GM23338 (cell line): ENCODE measurements around the gene ARL4D. TPM values are rescaled to one million over a fixed set of nuclear protein-coding genes. Genes with fewer than 3 reads are reported as not detected.
"Not testable (repeated sequence)": the region's sequence is repeated elsewhere in the genome, so short reads cannot be mapped to it uniquely, and the experiment has no call there.

Experiments
- ATAC-seq: fragments of 200-7000 bp; cut with Tn5 transposase; 3 replicates; pipeline ENCODE4 v1.9.1; 2020
- DNase-seq: peaks from one replicate; pipeline ENCODE4 v3.0.0-alpha.2; 2015; ENCODE audit warnings: low spot score
- H2AFZ ChIP-seq: fragments of 200-600 bp; sonication (generic); 2 replicates; pipeline ENCODE4 v1.8.0; 2016; ENCODE audit warnings: antibody characterized with exemption, mild to moderate bottlenecking, moderate library complexity
- H3F3A ChIP-seq: fragments of 200-600 bp; sonication (generic); replicated peaks from 2 replicates; pipeline ENCODE4 v1.8.0; 2017; ENCODE audit warnings: antibody characterized with exemption, mixed run types, low read depth
- H3K27ac ChIP-seq: fragments of 200-600 bp; sonication (generic); 2 replicates; pipeline ENCODE4 v1.6.1; 2016; ENCODE audit warnings: low read depth
- H3K27me3 ChIP-seq: fragments of 200-600 bp; sonication (generic); 2 replicates; pipeline ENCODE4 v1.8.0; 2016; ENCODE audit warnings: mild to moderate bottlenecking, mixed run types, moderate library complexity; ENCODE audit not compliant: insufficient read depth
- H3K36me3 ChIP-seq: fragments of 200-600 bp; sonication (generic); 2 replicates; pipeline ENCODE4 v1.8.0; 2016; ENCODE audit warnings: mild to moderate bottlenecking; ENCODE audit not compliant: insufficient read depth
- H3K4me1 ChIP-seq: fragments of 200-600 bp; sonication (generic); 2 replicates; pipeline ENCODE4 v1.8.0; 2016; ENCODE audit warnings: mild to moderate bottlenecking, moderate library complexity; ENCODE audit not compliant: insufficient read depth
- H3K4me2 ChIP-seq: fragments of 200-600 bp; sonication (generic); 2 replicates; pipeline ENCODE4 v1.7.1; 2017; ENCODE audit warnings: mixed run types
- H3K4me3 ChIP-seq: fragments of 200-600 bp; sonication (generic); 2 replicates; pipeline ENCODE4 v1.6.1; 2016; ENCODE audit warnings: mixed run types
- H3K79me2 ChIP-seq: fragments of 200-600 bp; sonication (generic); replicated peaks from 2 replicates; pipeline ENCODE4 v1.8.0; 2017; ENCODE audit warnings: mild to moderate bottlenecking; ENCODE audit not compliant: insufficient read depth
- H3K9me2 ChIP-seq: fragments of 200-600 bp; sonication (generic); 2 replicates; pipeline ENCODE4 v1.8.0; 2017; ENCODE audit not compliant: insufficient read depth
- H4K20me1 ChIP-seq: fragments of 200-600 bp; sonication (generic); replicated peaks from 2 replicates; pipeline ENCODE4 v1.8.0; 2017; ENCODE audit warnings: mild to moderate bottlenecking; ENCODE audit not compliant: insufficient read depth
- H3K27ac Mint-ChIP-seq: 2 replicates; pipeline ENCODE4 v1.8.0; 2020; ENCODE audit warnings: inconsistent platforms, mild to moderate bottlenecking, moderate library complexity, mixed read lengths
- H3K27me3 Mint-ChIP-seq: 3 replicates; pipeline ENCODE4 v1.8.0; 2022; ENCODE audit warnings: low read depth, mild to moderate bottlenecking, moderate library complexity, mixed read lengths, inconsistent platforms; ENCODE audit not compliant: insufficient read depth, poor library complexity
- H3K36me3 Mint-ChIP-seq: 3 replicates; pipeline ENCODE4 v1.8.0; 2021; ENCODE audit warnings: low read depth, mild to moderate bottlenecking, inconsistent platforms, moderate library complexity, mixed read lengths
- H3K4me1 Mint-ChIP-seq: 3 replicates; pipeline ENCODE4 v1.8.0; 2020; ENCODE audit warnings: mild to moderate bottlenecking, inconsistent platforms, mixed read lengths
- H3K4me3 Mint-ChIP-seq: 3 replicates; pipeline ENCODE4 v1.8.0; 2021; ENCODE audit warnings: moderate library complexity, mild to moderate bottlenecking, inconsistent platforms, mixed read lengths
- H3K9me3 Mint-ChIP-seq: 3 replicates; pipeline ENCODE4 v1.8.0; 2020; ENCODE audit warnings: moderate library complexity, mild to moderate bottlenecking, inconsistent platforms, mixed read lengths
- CREB1 ChIP-seq: fragments of 250-450 bp; sonication (Bioruptor Pico); IDR thresholded peaks from 2 replicates; pipeline ENCODE4 v1.5.0; 2020; ENCODE audit warnings: low read depth, mild to moderate bottlenecking, moderate library complexity
- EZH2 ChIP-seq: fragments of 200-600 bp; sonication (generic); IDR thresholded peaks from one replicate; pipeline ENCODE4 v1.8.0; 2017; ENCODE audit warnings: antibody characterized with exemption, mild to moderate bottlenecking, low read depth; ENCODE audit not compliant: unreplicated experiment
- EZH2phosphoT487 ChIP-seq: fragments of 200-600 bp; sonication (generic); IDR thresholded peaks from one replicate; pipeline ENCODE4 v1.8.1; 2018; ENCODE audit warnings: antibody characterized with exemption; ENCODE audit not compliant: unreplicated experiment
- NANOG ChIP-seq: IDR thresholded peaks from 2 replicates; pipeline ENCODE4 v1.6.1; 2016; ENCODE audit warnings: antibody characterized with exemption, borderline replicate concordance
- POLR2AphosphoS5 ChIP-seq: IDR thresholded peaks from 2 replicates; pipeline ENCODE4 v1.6.1; 2016; ENCODE audit warnings: antibody characterized with exemption, low read depth
- ZNF331 ChIP-seq: fragments of 250-450 bp; sonication (Bioruptor Pico); IDR thresholded peaks from 2 replicates; pipeline ENCODE4 v1.5.0; 2020; ENCODE audit warnings: low read depth, mild to moderate bottlenecking, moderate library complexity
- polyA plus RNA-seq: library from polyadenylated mRNA; unstranded; fragments of >200 nt; fragmentation: Nextera tagmentation; extraction: Ambion mirVana; gene quantifications from 2 replicates; pipeline ENCODE4 v1.2.1, GENCODE V29; 2016
- total RNA-seq: library from RNA; depleted of rRNA; stranded (reverse); fragments of >200 nt; shearing (Covaris generic); gene quantifications from 2 replicates; pipeline ENCODE4 v1.2.3, GENCODE V29; 2014
- TF ChIP-seq, protein P1 (sequence below), 2 experiments: fragments of 200-600 bp in 1 of 2; sonication (generic) in 1 of 2; conservative IDR thresholded peaks; 2 replicates each; pipeline versions ENCODE4 v1.5.1 to v1.6.1; 2016 to 2017; ENCODE audit warnings: antibody characterized with exemption in 2 of 2, low read depth in 2 of 2, mild to moderate bottlenecking in 2 of 2, moderate library complexity in 1 of 2
- TF ChIP-seq, protein P2 (sequence below): IDR thresholded peaks from 2 replicates; pipeline ENCODE4 v1.6.1; 2016; ENCODE audit warnings: antibody characterized with exemption
- TF ChIP-seq, protein P3 (sequence below): IDR thresholded peaks from one replicate; pipeline ENCODE4 v1.6.1; 2018; ENCODE audit warnings: antibody characterized with exemption; ENCODE audit not compliant: unreplicated experiment

The ARL4D gene
- total and polyA plus RNA-seq, 2 experiments from 2014 or later, result 8.7 to 9.5 TPM

DNA sequence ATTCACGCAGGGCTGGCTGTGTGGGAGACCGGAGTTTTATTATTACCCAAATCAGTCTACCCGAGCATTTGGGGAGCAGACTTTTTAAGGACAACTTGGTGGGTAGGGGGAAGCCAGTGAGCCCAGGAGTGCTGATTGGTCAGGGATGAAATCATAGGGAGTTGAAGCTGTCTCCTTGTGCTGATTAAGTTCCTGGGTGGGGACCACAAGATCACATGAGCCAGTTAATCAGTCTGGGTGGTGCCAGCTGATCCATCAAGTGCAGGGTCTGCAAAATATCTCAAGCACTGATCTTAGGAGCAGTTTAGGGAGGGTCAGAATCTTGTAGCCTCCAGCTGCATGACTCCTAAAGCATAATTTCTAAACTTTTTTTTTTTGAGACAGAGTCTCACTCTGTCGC is 22.9 kb upstream of the ARL4D start:
- not testable (repeated sequence) for H3K4me2 ChIP-seq, H3K79me2 ChIP-seq, H4K20me1 ChIP-seq, ATAC-seq, H2AFZ ChIP-seq, H3K4me1 Mint-ChIP-seq, H3K27ac ChIP-seq, H3K36me3 ChIP-seq, DNase-seq, H3F3A ChIP-seq, H3K27ac Mint-ChIP-seq, H3K9me2 ChIP-seq, H3K4me3 ChIP-seq, H3K27me3 ChIP-seq, H3K4me3 Mint-ChIP-seq, H3K4me1 ChIP-seq
- peaks cover 23% of the 10 kb centered on the region for H3K36me3 Mint-ChIP-seq
- peaks cover 27% of the 10 kb centered on the region for H3K9me3 Mint-ChIP-seq
- H3K27me3 Mint-ChIP-seq, result peaks cover 11% of the 10 kb centered on the region

DNA sequence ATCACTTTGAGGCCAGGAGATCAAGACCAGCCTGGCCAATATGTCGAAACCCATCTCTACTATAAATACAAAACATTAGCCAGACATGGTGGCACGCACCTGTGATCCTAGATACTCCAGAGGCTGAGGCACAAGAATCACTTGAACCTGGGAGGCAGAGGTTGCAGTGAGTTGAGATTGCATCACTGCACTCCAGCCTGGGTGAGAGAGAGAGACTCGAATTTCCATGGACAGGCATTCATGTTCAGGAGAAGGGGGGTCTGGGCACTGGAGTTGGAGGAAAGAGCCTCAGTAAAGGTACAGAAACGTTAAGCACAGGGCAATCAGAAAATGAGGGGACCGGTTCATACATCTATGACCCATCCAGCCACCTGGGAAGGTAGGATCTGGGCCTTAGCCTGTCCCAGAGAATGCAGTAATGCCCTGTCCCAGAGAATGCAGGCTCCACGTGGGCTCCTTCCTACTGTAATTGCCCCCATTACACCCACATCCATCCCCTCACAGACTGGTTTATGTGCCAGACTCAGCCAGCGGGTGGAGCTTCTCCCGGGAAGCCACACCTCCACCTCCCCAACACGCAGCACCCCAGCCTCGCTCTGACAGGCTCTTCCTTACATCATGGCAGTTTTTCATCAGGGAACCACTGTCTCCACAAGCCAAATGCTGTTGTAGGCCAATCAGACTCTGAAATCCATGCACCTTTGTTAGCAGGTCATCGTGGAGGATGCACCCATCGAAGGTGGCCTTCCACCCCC is 21.6 kb upstream of the ARL4D start:
- Histone ChIP-seq H3K4me3 (no peak overlapping the region), H3K27me3 (no peaks in the 10 kb centered on the region), H3K9me2 (no peaks in the 10 kb centered on the region), H3F3A (no peaks in the 10 kb centered on the region), H3K36me3 (no peaks in the 10 kb centered on the region; the same call in 1 of the 2 replicates), H3K4me1 (no peaks in the 10 kb centered on the region), H3K79me2 (no peaks in the 10 kb centered on the region), H3K4me2 (no peak overlapping the region), H4K20me1 (no peaks in the 10 kb centered on the region), H3K27ac (no peak overlapping the region), H2AFZ (peak overlapping the region; percentile 70)
- Mint-ChIP-seq H3K4me3 (no peak overlapping the region), H3K9me3 (peaks cover 40% of the 10 kb centered on the region), H3K27ac (no peak overlapping the region), H3K4me1 (no peaks in the 10 kb centered on the region; the same call in 2 of the 3 replicates), H3K36me3 (peaks cover 24% of the 10 kb centered on the region), H3K27me3 (peaks cover 10% of the 10 kb centered on the region)
- DNase-seq (peak; percentile 74), ATAC-seq (peak; percentile 83)
- TF ChIP-seq CREB1 (CRISPR knock-in tag) (no peak), NANOG (no peak)
- TF ChIP-seq, protein P1, sequence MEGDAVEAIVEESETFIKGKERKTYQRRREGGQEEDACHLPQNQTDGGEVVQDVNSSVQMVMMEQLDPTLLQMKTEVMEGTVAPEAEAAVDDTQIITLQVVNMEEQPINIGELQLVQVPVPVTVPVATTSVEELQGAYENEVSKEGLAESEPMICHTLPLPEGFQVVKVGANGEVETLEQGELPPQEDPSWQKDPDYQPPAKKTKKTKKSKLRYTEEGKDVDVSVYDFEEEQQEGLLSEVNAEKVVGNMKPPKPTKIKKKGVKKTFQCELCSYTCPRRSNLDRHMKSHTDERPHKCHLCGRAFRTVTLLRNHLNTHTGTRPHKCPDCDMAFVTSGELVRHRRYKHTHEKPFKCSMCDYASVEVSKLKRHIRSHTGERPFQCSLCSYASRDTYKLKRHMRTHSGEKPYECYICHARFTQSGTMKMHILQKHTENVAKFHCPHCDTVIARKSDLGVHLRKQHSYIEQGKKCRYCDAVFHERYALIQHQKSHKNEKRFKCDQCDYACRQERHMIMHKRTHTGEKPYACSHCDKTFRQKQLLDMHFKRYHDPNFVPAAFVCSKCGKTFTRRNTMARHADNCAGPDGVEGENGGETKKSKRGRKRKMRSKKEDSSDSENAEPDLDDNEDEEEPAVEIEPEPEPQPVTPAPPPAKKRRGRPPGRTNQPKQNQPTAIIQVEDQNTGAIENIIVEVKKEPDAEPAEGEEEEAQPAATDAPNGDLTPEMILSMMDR (conservative IDR thresholded peaks at IDR 0.05; ENCODE audit: low read depth in 2 of 2), result 0 out of 4 replicates have a peak, but pooled peaks of 1 of the 2 experiments have one; percentile 5

DNA sequence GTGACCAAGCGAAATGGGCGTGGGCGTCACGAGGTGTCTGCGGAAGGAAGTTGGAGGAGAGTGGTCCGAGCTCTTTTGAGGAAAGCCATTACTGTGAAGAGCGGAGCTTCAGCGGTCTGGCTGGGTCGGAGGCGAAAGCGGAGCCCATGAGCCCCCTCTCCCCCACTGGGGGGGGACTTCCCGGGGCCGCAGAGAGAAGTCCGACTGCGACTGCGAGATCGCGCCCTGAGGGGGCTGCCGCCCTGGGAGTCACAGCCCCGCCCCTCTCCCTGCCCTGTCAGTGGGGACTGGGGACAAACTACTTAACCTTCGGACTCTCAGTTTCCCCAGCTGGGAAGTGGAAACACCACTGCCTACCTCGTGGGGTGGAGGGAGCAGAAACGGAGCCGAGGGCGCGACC is 20.0 kb upstream of the ARL4D start:
- no peak overlapping the region for H3K4me2 ChIP-seq
- H4K20me1 ChIP-seq, result no peaks in the 10 kb centered on the region
- no peak overlapping the region for H3K27ac Mint-ChIP-seq
- H2AFZ ChIP-seq, result no peak overlapping the region
- no peaks in the 10 kb centered on the region for H3F3A ChIP-seq
- H3K27ac ChIP-seq, result no peak overlapping the region
- H3K36me3 ChIP-seq, result no peaks in the 10 kb centered on the region; the same call in 1 of the 2 replicates
- peaks cover 10% of the 10 kb centered on the region for H3K27me3 Mint-ChIP-seq
- DNase-seq (no peak), ATAC-seq (no peak)
- H3K4me3 ChIP-seq, result no peak overlapping the region
- H3K79me2 ChIP-seq, result no peaks in the 10 kb centered on the region
- peaks cover 48% of the 10 kb centered on the region for H3K9me3 Mint-ChIP-seq
- no peaks in the 10 kb centered on the region for H3K9me2 ChIP-seq
- H3K36me3 Mint-ChIP-seq, result peaks cover 24% of the 10 kb centered on the region
- no peaks in the 10 kb centered on the region; the same call in 2 of the 3 replicates for H3K4me1 Mint-ChIP-seq
- H3K4me1 ChIP-seq, result no peaks in the 10 kb centered on the region
- no peaks in the 10 kb centered on the region for H3K27me3 ChIP-seq
- H3K4me3 Mint-ChIP-seq, result no peak overlapping the region
- TF ChIP-seq EZH2phosphoT487 (no peak), ZNF331 (CRISPR knock-in tag) (no peak), NANOG (no peak), EZH2 (no peak), POLR2AphosphoS5 (no peak)
- TF ChIP-seq, protein P1 (conservative IDR thresholded peaks at IDR 0.05; ENCODE audit: low read depth in 2 of 2), result no peak
- TF ChIP-seq, protein P2, sequence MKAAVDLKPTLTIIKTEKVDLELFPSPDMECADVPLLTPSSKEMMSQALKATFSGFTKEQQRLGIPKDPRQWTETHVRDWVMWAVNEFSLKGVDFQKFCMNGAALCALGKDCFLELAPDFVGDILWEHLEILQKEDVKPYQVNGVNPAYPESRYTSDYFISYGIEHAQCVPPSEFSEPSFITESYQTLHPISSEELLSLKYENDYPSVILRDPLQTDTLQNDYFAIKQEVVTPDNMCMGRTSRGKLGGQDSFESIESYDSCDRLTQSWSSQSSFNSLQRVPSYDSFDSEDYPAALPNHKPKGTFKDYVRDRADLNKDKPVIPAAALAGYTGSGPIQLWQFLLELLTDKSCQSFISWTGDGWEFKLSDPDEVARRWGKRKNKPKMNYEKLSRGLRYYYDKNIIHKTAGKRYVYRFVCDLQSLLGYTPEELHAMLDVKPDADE, result no peak
- TF ChIP-seq, protein P3, sequence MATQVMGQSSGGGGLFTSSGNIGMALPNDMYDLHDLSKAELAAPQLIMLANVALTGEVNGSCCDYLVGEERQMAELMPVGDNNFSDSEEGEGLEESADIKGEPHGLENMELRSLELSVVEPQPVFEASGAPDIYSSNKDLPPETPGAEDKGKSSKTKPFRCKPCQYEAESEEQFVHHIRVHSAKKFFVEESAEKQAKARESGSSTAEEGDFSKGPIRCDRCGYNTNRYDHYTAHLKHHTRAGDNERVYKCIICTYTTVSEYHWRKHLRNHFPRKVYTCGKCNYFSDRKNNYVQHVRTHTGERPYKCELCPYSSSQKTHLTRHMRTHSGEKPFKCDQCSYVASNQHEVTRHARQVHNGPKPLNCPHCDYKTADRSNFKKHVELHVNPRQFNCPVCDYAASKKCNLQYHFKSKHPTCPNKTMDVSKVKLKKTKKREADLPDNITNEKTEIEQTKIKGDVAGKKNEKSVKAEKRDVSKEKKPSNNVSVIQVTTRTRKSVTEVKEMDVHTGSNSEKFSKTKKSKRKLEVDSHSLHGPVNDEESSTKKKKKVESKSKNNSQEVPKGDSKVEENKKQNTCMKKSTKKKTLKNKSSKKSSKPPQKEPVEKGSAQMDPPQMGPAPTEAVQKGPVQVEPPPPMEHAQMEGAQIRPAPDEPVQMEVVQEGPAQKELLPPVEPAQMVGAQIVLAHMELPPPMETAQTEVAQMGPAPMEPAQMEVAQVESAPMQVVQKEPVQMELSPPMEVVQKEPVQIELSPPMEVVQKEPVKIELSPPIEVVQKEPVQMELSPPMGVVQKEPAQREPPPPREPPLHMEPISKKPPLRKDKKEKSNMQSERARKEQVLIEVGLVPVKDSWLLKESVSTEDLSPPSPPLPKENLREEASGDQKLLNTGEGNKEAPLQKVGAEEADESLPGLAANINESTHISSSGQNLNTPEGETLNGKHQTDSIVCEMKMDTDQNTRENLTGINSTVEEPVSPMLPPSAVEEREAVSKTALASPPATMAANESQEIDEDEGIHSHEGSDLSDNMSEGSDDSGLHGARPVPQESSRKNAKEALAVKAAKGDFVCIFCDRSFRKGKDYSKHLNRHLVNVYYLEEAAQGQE, result no peak
